Neuronal stem cell (in vitro differentiated cells): Measurements from ENCODE around the gene VCL.
"Not testable (repeated sequence)": the region's sequence is repeated elsewhere in the genome, so short reads cannot be mapped to it uniquely, and the experiment has no call there.

Experiments
- DNase-seq: peaks from one replicate; pipeline ENCODE4 v3.0.0-alpha.2; 2013; ENCODE audit warnings: low spot score
- H2AFZ ChIP-seq: one replicate; pipeline ENCODE4 v1.6.1; 2013; ENCODE audit warnings: mild to moderate bottlenecking, low read length, inconsistent platforms
- H2AK5ac ChIP-seq: 2 replicates; pipeline ENCODE4 v1.6.1; 2013; ENCODE audit warnings: low read depth, mild to moderate bottlenecking, inconsistent platforms, low read length, moderate library complexity, mixed read lengths
- H2BK120ac ChIP-seq: 2 replicates; pipeline ENCODE4 v1.6.1; 2013; ENCODE audit warnings: low read depth, mild to moderate bottlenecking, inconsistent platforms, low read length, moderate library complexity, mixed read lengths
- H2BK12ac ChIP-seq: one replicate; pipeline ENCODE4 v1.6.1; 2013; ENCODE audit warnings: low read length, inconsistent platforms
- H2BK15ac ChIP-seq: 2 replicates; pipeline ENCODE4 v1.6.1; 2013; ENCODE audit warnings: mild to moderate bottlenecking, low read length, inconsistent platforms, mixed read lengths
- H2BK5ac ChIP-seq: one replicate; pipeline ENCODE4 v1.6.1; 2013; ENCODE audit warnings: inconsistent platforms, mild to moderate bottlenecking, low read length, moderate library complexity
- H3K14ac ChIP-seq: one replicate; pipeline ENCODE4 v1.6.1; 2013; ENCODE audit warnings: low read length, inconsistent platforms
- H3K18ac ChIP-seq: 2 replicates; pipeline ENCODE4 v1.6.1; 2013; ENCODE audit warnings: low read length, inconsistent platforms
- H3K23ac ChIP-seq: 2 replicates; pipeline ENCODE4 v1.6.1; 2013; ENCODE audit warnings: low read depth, mild to moderate bottlenecking, mixed read lengths, low read length, inconsistent platforms; ENCODE audit not compliant: poor library complexity
- H3K27ac ChIP-seq: replicated peaks from 3 replicates; pipeline ENCODE4 v1.5.1; 2013; ENCODE audit warnings: low read length, inconsistent platforms
- H3K27me3 ChIP-seq, 3 experiments: 2 replicates each; pipeline ENCODE4 v1.6.1; 2013; ENCODE audit warnings: low read length in 3 of 3, mild to moderate bottlenecking in 2 of 3, inconsistent platforms in 1 of 3, low read depth in 1 of 3, mixed read lengths in 1 of 3, moderate library complexity in 1 of 3; ENCODE audit not compliant: control insufficient read depth in 3 of 3, insufficient read depth in 3 of 3
- H3K36me3 ChIP-seq, 2 donors: replicated peaks in 1 of 2; 2 replicates each; pipeline ENCODE4 v1.6.1; 2013; ENCODE audit warnings: low read length in 2 of 2; ENCODE audit not compliant: control insufficient read depth in 2 of 2, insufficient read depth in 2 of 2
- H3K4ac ChIP-seq: 2 replicates; pipeline ENCODE4 v1.6.1; 2013; ENCODE audit warnings: inconsistent platforms, mild to moderate bottlenecking, low read length, moderate library complexity
- H3K4me1 ChIP-seq, 2 donors: 1 replicate in 1 of 2; 2 replicates in 1 of 2; pipeline ENCODE4 v1.6.1; 2013; ENCODE audit warnings: low read length in 2 of 2, low read depth in 1 of 2; ENCODE audit not compliant: control insufficient read depth in 2 of 2, insufficient read depth in 1 of 2
- H3K4me2 ChIP-seq: one replicate; pipeline ENCODE4 v1.6.1; 2013; ENCODE audit warnings: mild to moderate bottlenecking, low read length, inconsistent platforms; ENCODE audit not compliant: insufficient read depth, poor library complexity, severe bottlenecking
- H3K4me3 ChIP-seq, 2 donors: 2 replicates each; pipeline ENCODE4 v1.5.1; 2013; ENCODE audit warnings: low read length in 2 of 2, mild to moderate bottlenecking in 2 of 2, inconsistent platforms in 1 of 2, moderate library complexity in 1 of 2
- H3K79me1 ChIP-seq: one replicate; pipeline ENCODE4 v1.6.1; 2013; ENCODE audit warnings: low read depth, mild to moderate bottlenecking, inconsistent platforms, low read length, moderate library complexity
- H3K9ac ChIP-seq: one replicate; pipeline ENCODE4 v1.6.1; 2013; ENCODE audit warnings: mild to moderate bottlenecking, low read depth, low read length, inconsistent platforms; ENCODE audit not compliant: poor library complexity
- H3K9me3 ChIP-seq, 2 donors: replicated peaks in 1 of 2; 2 replicates each; pipeline versions ENCODE3 to v1.6.1; 2013; ENCODE audit warnings: low read length in 2 of 2, mild to moderate bottlenecking in 2 of 2, inconsistent platforms in 1 of 2, low read depth in 1 of 2, mixed read lengths in 1 of 2, moderate library complexity in 1 of 2; ENCODE audit not compliant: control insufficient read depth in 2 of 2, insufficient read depth in 1 of 2
- H4K8ac ChIP-seq: one replicate; pipeline ENCODE4 v1.6.1; 2013; ENCODE audit warnings: low read depth, mild to moderate bottlenecking, inconsistent platforms, low read length, moderate library complexity
- H4K91ac ChIP-seq: one replicate; pipeline ENCODE4 v1.6.1; 2013; ENCODE audit warnings: low read length, low read depth, mild to moderate bottlenecking, inconsistent platforms; ENCODE audit not compliant: poor library complexity
- WGBS, 2 donors: extraction: QIAGEN DNeasy Blood & Tissue Kit; methylation state at CpG; one replicate each; pipeline ENCODE4 v1.1.7; 2013; ENCODE audit warnings: missing lambda C conversion rate in 2 of 2, mixed read lengths in 1 of 2; ENCODE audit not compliant: insufficient read length in 2 of 2, insufficient replicate concordance in 1 of 2; ENCODE audit errors: extremely low coverage in 2 of 2; 5-methylcytosine and 5-hydroxymethylcytosine counted together

VCL gene

GRCh38 chr10:74000244-74000643 lies 2.3 kb downstream of the VCL start:
- H3K14ac ChIP-seq, H3K4ac ChIP-seq, H2BK120ac ChIP-seq, H3K9ac ChIP-seq, H3K9me3 ChIP-seq, H3K18ac ChIP-seq, H3K23ac ChIP-seq, H2AFZ ChIP-seq, H3K79me1 ChIP-seq, H2AK5ac ChIP-seq, H2BK12ac ChIP-seq, H4K91ac ChIP-seq, DNase-seq, H2BK15ac ChIP-seq, H2BK5ac ChIP-seq, H4K8ac ChIP-seq, H3K27me3 ChIP-seq, H3K4me1 ChIP-seq, H3K4me2 ChIP-seq, H3K27ac ChIP-seq: not testable (repeated sequence)
- Histone ChIP-seq H3K36me3 (peaks cover 4 to 48% of the 10 kb centered on the region in 2 donors), H3K4me3 (peak overlapping the region; percentile 67 to 98)
- WGBS, 2 donors = no CpG with 5 or more reads among the region's 11 CpGs

DNA sequence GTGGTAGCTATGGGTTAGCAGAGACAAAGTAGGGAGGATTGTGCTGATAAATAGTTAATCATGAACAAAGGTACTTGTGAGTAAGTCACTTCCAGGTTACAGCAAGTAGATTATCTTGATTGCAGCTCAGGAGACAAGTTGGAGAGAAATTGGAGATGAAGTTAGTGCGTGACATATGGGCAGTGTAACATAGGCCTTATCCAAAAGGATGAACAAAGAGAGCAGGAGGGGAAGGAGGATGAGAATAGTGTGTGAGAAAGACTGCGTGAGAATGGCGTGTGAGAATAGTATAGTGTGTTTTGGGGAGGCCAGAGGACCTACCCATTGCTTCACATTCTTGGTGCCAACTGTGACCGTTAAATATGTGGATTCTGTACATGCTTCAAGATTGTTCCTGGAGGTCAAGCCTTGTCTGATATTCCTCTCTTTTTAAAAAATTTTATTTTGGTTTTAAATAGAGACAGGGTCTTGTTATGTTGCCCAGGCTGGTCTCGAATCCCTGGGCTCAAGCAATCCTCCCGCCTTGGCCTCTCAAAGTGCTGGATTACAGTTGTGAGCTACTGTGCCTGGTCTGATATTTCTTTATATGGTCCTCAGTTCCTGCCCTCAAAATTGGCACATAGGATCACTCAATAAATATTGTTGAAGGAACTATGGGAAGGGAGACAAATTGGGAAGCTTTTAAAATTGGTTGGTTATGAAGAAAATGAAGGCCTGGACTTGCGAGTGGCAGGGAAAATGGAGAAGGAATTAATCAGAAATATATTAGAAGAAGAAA lies 3.2 kb downstream of the VCL start:
- no peak overlapping the region for H2AK5ac ChIP-seq
- no peak overlapping the region for H3K18ac ChIP-seq
- H3K4me3 ChIP-seq = peak overlapping the region in 1 of 2 donors; percentile 57
- no peak overlapping the region for H3K14ac ChIP-seq
- H3K9ac ChIP-seq = no peak overlapping the region
- no peak overlapping the region for H4K91ac ChIP-seq
- no peaks in the 10 kb centered on the region for H3K79me1 ChIP-seq
- no peaks in the 10 kb centered on the region for H3K9me3 ChIP-seq
- peak overlapping the region; percentile 19 for H3K4me2 ChIP-seq
- no peak overlapping the region for H2BK12ac ChIP-seq
- no peak overlapping the region for H3K27ac ChIP-seq
- WGBS, 2 donors = 100% methylated on average over 2 of the region's 7 CpGs; no CpG with 5 or more reads in 1 of the 2 donors
- H3K36me3 ChIP-seq = peaks cover 4 to 53% of the 10 kb centered on the region in 2 donors
- H4K8ac ChIP-seq = no peak overlapping the region
- H3K27me3 ChIP-seq = no peaks in the 10 kb centered on the region
- no peak overlapping the region for H3K23ac ChIP-seq
- H2BK15ac ChIP-seq = no peak overlapping the region
- H3K4me1 ChIP-seq = peaks cover 2 to 3% of the 10 kb centered on the region in 2 donors
- H3K4ac ChIP-seq = no peak overlapping the region
- H2BK120ac ChIP-seq = no peak overlapping the region
- DNase-seq = no peak
- H2AFZ ChIP-seq = no peak overlapping the region
- no peak overlapping the region for H2BK5ac ChIP-seq

GRCh38 chr10:74006269-74006668 lies 8.4 kb downstream of the VCL start:
- H3K9me3 ChIP-seq = no peaks in the 10 kb centered on the region
- no peak overlapping the region for H3K9ac ChIP-seq
- H3K4me2 ChIP-seq = no peak overlapping the region
- no peak overlapping the region for H2AFZ ChIP-seq
- no peak overlapping the region for H3K4me3 ChIP-seq
- peaks cover 3% of the 10 kb centered on the region for H3K79me1 ChIP-seq
- no peak overlapping the region for H3K4ac ChIP-seq
- H3K27me3 ChIP-seq = no peaks in the 10 kb centered on the region
- H2BK120ac ChIP-seq = no peak overlapping the region
- WGBS, 2 donors = no CpG with 5 or more reads among the region's 1 CpG
- no peak overlapping the region for H2AK5ac ChIP-seq
- H2BK12ac ChIP-seq = no peak overlapping the region
- H3K36me3 ChIP-seq = peaks cover 2 to 65% of the 10 kb centered on the region in 2 donors
- no peak overlapping the region for H2BK15ac ChIP-seq
- no peak overlapping the region for H2BK5ac ChIP-seq
- H3K14ac ChIP-seq = no peak overlapping the region
- no peak overlapping the region for H3K27ac ChIP-seq
- H3K18ac ChIP-seq = no peak overlapping the region
- H4K8ac ChIP-seq = no peak overlapping the region
- H3K23ac ChIP-seq = no peak overlapping the region
- no peak overlapping the region for H4K91ac ChIP-seq
- DNase-seq = no peak
- H3K4me1 ChIP-seq = peaks cover 0 to 12% of the 10 kb centered on the region in 2 donors

GRCh38 chr10:74008212-74008731 lies 10.4 kb downstream of the VCL start:
- no peak overlapping the region for H3K14ac ChIP-seq
- no peak overlapping the region for H3K9ac ChIP-seq
- DNase-seq = no peak
- H4K91ac ChIP-seq = no peak overlapping the region
- H3K18ac ChIP-seq = no peak overlapping the region
- H3K4me2 ChIP-seq = no peak overlapping the region
- no peak overlapping the region for H2BK5ac ChIP-seq
- no peak overlapping the region for H2BK15ac ChIP-seq
- no peak overlapping the region for H2BK12ac ChIP-seq
- H3K23ac ChIP-seq = no peak overlapping the region
- H3K27me3 ChIP-seq = no peaks in the 10 kb centered on the region
- no peak overlapping the region for H2AFZ ChIP-seq
- H3K4me1 ChIP-seq = peaks cover 7 to 25% of the 10 kb centered on the region in 2 donors
- no peak overlapping the region for H3K27ac ChIP-seq
- H3K79me1 ChIP-seq = peaks cover 5% of the 10 kb centered on the region
- H4K8ac ChIP-seq = no peak overlapping the region
- H2BK120ac ChIP-seq = no peak overlapping the region
- no peaks in the 10 kb centered on the region for H3K9me3 ChIP-seq
- no peak overlapping the region for H3K4me3 ChIP-seq
- peaks cover 2 to 59% of the 10 kb centered on the region in 2 donors for H3K36me3 ChIP-seq
- H2AK5ac ChIP-seq = no peak overlapping the region
- no peak overlapping the region for H3K4ac ChIP-seq
- no CpG with 5 or more reads among the region's 3 CpGs for WGBS, 2 donors
